SK-N-SH (cell line): ENCODE results near the gene RPN1.

Experiments
- CHD2 ChIP-seq: fragments of 150-350 bp; IDR thresholded peaks from 2 replicates; pipeline ENCODE4 v1.6.1; 2018; ENCODE audit warnings: low read length; ENCODE audit not compliant: partially characterized antibody
- EP300 ChIP-seq, 2 experiments: IDR thresholded peaks; 2 replicates each; pipeline versions ENCODE4 v1.4.0 to v1.6.1; 2012; ENCODE audit warnings: borderline replicate concordance in 1 of 2, low read depth in 1 of 2, low read length in 1 of 2
- JUND ChIP-seq: IDR thresholded peaks from 2 replicates; pipeline ENCODE4 v1.4.0; 2012
- MXI1 ChIP-seq: IDR thresholded peaks from 2 replicates; pipeline ENCODE4 v1.6.1; 2012; ENCODE audit warnings: mild to moderate bottlenecking, low read depth, low read length, improper control_type of control experiment
- POLR2AphosphoS5 ChIP-seq: IDR thresholded peaks from 2 replicates; pipeline ENCODE4 v1.6.1; 2012; ENCODE audit warnings: low read depth, low read length
- RAD21 ChIP-seq: IDR thresholded peaks from 2 replicates; pipeline ENCODE4 v1.6.1; 2012; ENCODE audit warnings: mild to moderate bottlenecking, low read length
- RFX5 ChIP-seq: IDR thresholded peaks from 2 replicates; pipeline ENCODE4 v1.6.1; 2012; ENCODE audit warnings: mild to moderate bottlenecking, improper control_type of control experiment, low read length
- SMC3 ChIP-seq: IDR thresholded peaks from 2 replicates; pipeline ENCODE4 v1.6.1; 2012; ENCODE audit warnings: low read depth, low read length, improper control_type of control experiment
- TF ChIP-seq, protein P1 (sequence below): fragments of 200-600 bp; sonication (generic); IDR thresholded peaks from 2 replicates; pipeline ENCODE4 v1.6.1; 2017; ENCODE audit warnings: antibody characterized with exemption, mild to moderate bottlenecking, moderate library complexity
- TF ChIP-seq, protein P2 (sequence below): IDR thresholded peaks from 2 replicates; pipeline ENCODE4 v1.6.1; 2012; ENCODE audit warnings: mild to moderate bottlenecking, low read depth, low read length, moderate library complexity

DNA sequence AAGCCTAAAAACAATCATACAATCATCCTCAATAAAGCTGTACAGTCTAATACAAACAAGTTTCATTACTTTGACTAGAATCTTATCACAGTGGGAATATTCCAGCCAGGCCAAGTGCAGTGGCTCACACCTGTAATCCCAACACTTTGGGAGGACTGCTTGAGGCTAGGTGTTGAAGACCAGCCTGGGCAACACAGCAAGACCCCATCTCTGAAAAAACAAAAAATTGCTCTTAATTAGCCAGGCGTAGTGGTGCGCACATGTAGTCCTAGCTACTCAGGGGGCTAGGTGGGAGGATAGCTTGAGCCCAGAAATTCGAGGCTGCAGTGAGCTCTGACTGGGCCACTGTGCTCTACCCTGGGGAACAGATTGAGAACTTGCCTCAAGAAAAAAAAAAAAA is 3.3 kb downstream of the RPN1 start:
- no peak for TF ChIP-seq CHD2
- TF ChIP-seq JUND = no peak
- TF ChIP-seq, protein P1, sequence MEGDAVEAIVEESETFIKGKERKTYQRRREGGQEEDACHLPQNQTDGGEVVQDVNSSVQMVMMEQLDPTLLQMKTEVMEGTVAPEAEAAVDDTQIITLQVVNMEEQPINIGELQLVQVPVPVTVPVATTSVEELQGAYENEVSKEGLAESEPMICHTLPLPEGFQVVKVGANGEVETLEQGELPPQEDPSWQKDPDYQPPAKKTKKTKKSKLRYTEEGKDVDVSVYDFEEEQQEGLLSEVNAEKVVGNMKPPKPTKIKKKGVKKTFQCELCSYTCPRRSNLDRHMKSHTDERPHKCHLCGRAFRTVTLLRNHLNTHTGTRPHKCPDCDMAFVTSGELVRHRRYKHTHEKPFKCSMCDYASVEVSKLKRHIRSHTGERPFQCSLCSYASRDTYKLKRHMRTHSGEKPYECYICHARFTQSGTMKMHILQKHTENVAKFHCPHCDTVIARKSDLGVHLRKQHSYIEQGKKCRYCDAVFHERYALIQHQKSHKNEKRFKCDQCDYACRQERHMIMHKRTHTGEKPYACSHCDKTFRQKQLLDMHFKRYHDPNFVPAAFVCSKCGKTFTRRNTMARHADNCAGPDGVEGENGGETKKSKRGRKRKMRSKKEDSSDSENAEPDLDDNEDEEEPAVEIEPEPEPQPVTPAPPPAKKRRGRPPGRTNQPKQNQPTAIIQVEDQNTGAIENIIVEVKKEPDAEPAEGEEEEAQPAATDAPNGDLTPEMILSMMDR = no peak
- TF ChIP-seq RFX5 = no peak
- TF ChIP-seq SMC3 = no peak
- TF ChIP-seq EP300 (IDR thresholded peaks at IDR 0.05; ENCODE audit: borderline replicate concordance in 1 of 2, low read depth in 1 of 2, low read length in 1 of 2) = no peak
- no peak for TF ChIP-seq MXI1
- no peak for TF ChIP-seq RAD21
- no peak for TF ChIP-seq POLR2AphosphoS5
- TF ChIP-seq, protein P2, sequence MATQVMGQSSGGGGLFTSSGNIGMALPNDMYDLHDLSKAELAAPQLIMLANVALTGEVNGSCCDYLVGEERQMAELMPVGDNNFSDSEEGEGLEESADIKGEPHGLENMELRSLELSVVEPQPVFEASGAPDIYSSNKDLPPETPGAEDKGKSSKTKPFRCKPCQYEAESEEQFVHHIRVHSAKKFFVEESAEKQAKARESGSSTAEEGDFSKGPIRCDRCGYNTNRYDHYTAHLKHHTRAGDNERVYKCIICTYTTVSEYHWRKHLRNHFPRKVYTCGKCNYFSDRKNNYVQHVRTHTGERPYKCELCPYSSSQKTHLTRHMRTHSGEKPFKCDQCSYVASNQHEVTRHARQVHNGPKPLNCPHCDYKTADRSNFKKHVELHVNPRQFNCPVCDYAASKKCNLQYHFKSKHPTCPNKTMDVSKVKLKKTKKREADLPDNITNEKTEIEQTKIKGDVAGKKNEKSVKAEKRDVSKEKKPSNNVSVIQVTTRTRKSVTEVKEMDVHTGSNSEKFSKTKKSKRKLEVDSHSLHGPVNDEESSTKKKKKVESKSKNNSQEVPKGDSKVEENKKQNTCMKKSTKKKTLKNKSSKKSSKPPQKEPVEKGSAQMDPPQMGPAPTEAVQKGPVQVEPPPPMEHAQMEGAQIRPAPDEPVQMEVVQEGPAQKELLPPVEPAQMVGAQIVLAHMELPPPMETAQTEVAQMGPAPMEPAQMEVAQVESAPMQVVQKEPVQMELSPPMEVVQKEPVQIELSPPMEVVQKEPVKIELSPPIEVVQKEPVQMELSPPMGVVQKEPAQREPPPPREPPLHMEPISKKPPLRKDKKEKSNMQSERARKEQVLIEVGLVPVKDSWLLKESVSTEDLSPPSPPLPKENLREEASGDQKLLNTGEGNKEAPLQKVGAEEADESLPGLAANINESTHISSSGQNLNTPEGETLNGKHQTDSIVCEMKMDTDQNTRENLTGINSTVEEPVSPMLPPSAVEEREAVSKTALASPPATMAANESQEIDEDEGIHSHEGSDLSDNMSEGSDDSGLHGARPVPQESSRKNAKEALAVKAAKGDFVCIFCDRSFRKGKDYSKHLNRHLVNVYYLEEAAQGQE = no peak
